ENCODE data around the gene CRYAB. TPM values are rescaled to one million over a fixed set of nuclear protein-coding genes. Genes with fewer than 3 reads are reported as not detected.

The CRYAB gene
- total and polyA plus RNA-seq, 2 experiments from 2014 or later: 15.7 to 123 TPM

GRCh38 chr11:111947143-111947542 is 35.6 kb upstream of the CRYAB start:
- no peak for TF ChIP-seq CTCF (IDR thresholded peaks at IDR 0.05; ENCODE audit: poor library complexity)
- no peak for TF ChIP-seq EZH2 (IDR thresholded peaks at IDR 0.05; ENCODE audit: borderline replicate concordance)
- TF ChIP-seq EZH2phosphoT487 (IDR thresholded peaks at IDR 0.05; ENCODE audit: low read depth, severe bottlenecking, unreplicated experiment): no peak
- Histone ChIP-seq H3K9me3 (ENCODE audit: low read depth) (no peaks in the 10 kb centered on the region), H3K79me2 (peaks cover 3% of the 10 kb centered on the region), H3K4me1 (ENCODE audit: insufficient read depth) (peaks cover 18% of the 10 kb centered on the region), H3K4me3 (no peak overlapping the region), H4K20me1 (ENCODE audit: insufficient read depth, poor library complexity, severe bottlenecking) (no peaks in the 10 kb centered on the region), H3K27me3 (no peaks in the 10 kb centered on the region), H2AFZ (no peak overlapping the region), H3K27ac (no peak overlapping the region), H3K9me2 (replicated peaks; ENCODE audit: insufficient read depth) (no peaks in the 10 kb centered on the region), H3K36me3 (replicated peaks; ENCODE audit: insufficient read depth, low read depth) (no peaks in the 10 kb centered on the region), H3K4me2 (no peak overlapping the region)
- DNase-seq (ENCODE audit: low spot score): no peak

GRCh38 chr11:111946499-111946898 is 34.9 kb upstream of the CRYAB start:
- WGBS (ENCODE audit: low lambda C conversion rate, missing lambda C conversion rate): 87% methylated on average over 3 of the region's 3 CpGs
- Histone ChIP-seq H3K79me2 (peaks cover 3% of the 10 kb centered on the region), H2AFZ (no peak overlapping the region), H3K4me2 (no peak overlapping the region), H3K9me2 (replicated peaks; ENCODE audit: insufficient read depth) (no peaks in the 10 kb centered on the region), H3K4me3 (no peak overlapping the region), H3K27me3 (no peaks in the 10 kb centered on the region), H3K4me1 (ENCODE audit: insufficient read depth) (peaks cover 18% of the 10 kb centered on the region), H3K9me3 (ENCODE audit: low read depth) (no peaks in the 10 kb centered on the region), H4K20me1 (ENCODE audit: insufficient read depth, poor library complexity, severe bottlenecking) (no peaks in the 10 kb centered on the region), H3K36me3 (replicated peaks; ENCODE audit: insufficient read depth, low read depth) (no peaks in the 10 kb centered on the region), H3K27ac (no peak overlapping the region)
- DNase-seq (ENCODE audit: low spot score): no peak
- TF ChIP-seq CTCF (IDR thresholded peaks at IDR 0.05; ENCODE audit: poor library complexity) (no peak), EZH2 (IDR thresholded peaks at IDR 0.05; ENCODE audit: borderline replicate concordance) (no peak), EZH2phosphoT487 (IDR thresholded peaks at IDR 0.05; ENCODE audit: low read depth, severe bottlenecking, unreplicated experiment) (no peak)

- Histone ChIP-seq H2AFZ (no peak overlapping the region), H3K36me3 (replicated peaks; ENCODE audit: insufficient read depth, low read depth) (no peaks in the 10 kb centered on the region), H3K27ac (peak overlapping the region; percentile 85), H3K4me2 (no peak overlapping the region), H3K4me3 (no peak overlapping the region), H3K4me1 (ENCODE audit: insufficient read depth) (peaks cover 18% of the 10 kb centered on the region), H3K79me2 (peaks cover 3% of the 10 kb centered on the region), H4K20me1 (ENCODE audit: insufficient read depth, poor library complexity, severe bottlenecking) (no peaks in the 10 kb centered on the region), H3K9me2 (replicated peaks; ENCODE audit: insufficient read depth) (no peaks in the 10 kb centered on the region), H3K27me3 (no peaks in the 10 kb centered on the region), H3K9me3 (ENCODE audit: low read depth) (no peaks in the 10 kb centered on the region)
- DNase-seq (ENCODE audit: low spot score): no peak
- whole genome bisulfite sequencing (ENCODE audit: low lambda C conversion rate, missing lambda C conversion rate): 100% methylated on average over 1 of the region's 1 CpG
- no peak for TF ChIP-seq CTCF (IDR thresholded peaks at IDR 0.05; ENCODE audit: poor library complexity)
- no peak for TF ChIP-seq EZH2 (IDR thresholded peaks at IDR 0.05; ENCODE audit: borderline replicate concordance)
- no peak for TF ChIP-seq EZH2phosphoT487 (IDR thresholded peaks at IDR 0.05; ENCODE audit: low read depth, severe bottlenecking, unreplicated experiment)
These were observed 33.6 kb upstream of the CRYAB start for GRCh38 chr11:111945198-111945597.

GRCh38 chr11:111944651-111945051 is 33.1 kb upstream of the CRYAB start:
- Histone ChIP-seq H3K9me3 (ENCODE audit: low read depth) (no peaks in the 10 kb centered on the region), H3K79me2 (peaks cover 3% of the 10 kb centered on the region), H3K9me2 (replicated peaks; ENCODE audit: insufficient read depth) (no peaks in the 10 kb centered on the region), H3K27me3 (no peaks in the 10 kb centered on the region), H2AFZ (no peak overlapping the region), H3K4me1 (ENCODE audit: insufficient read depth) (peaks cover 18% of the 10 kb centered on the region), H3K4me3 (no peak overlapping the region), H4K20me1 (ENCODE audit: insufficient read depth, poor library complexity, severe bottlenecking) (no peaks in the 10 kb centered on the region), H3K4me2 (peak overlapping the region; percentile 48), H3K36me3 (replicated peaks; ENCODE audit: insufficient read depth, low read depth) (no peaks in the 10 kb centered on the region), H3K27ac (peak overlapping the region; percentile 85)
- WGBS (ENCODE audit: low lambda C conversion rate, missing lambda C conversion rate): 67% methylated on average over 5 of the region's 5 CpGs
- DNase-seq (ENCODE audit: low spot score): no peak
- TF ChIP-seq EZH2 (IDR thresholded peaks at IDR 0.05; ENCODE audit: borderline replicate concordance): no peak
- no peak for TF ChIP-seq CTCF (IDR thresholded peaks at IDR 0.05; ENCODE audit: poor library complexity)
- no peak for TF ChIP-seq EZH2phosphoT487 (IDR thresholded peaks at IDR 0.05; ENCODE audit: low read depth, severe bottlenecking, unreplicated experiment)
